H1 (cell line): ENCODE measurements around the gene GNA12. TPM values are rescaled to one million over a fixed set of nuclear protein-coding genes. Genes with fewer than 3 reads are reported as not detected.

Source experiments
- ATF2 ChIP-seq: IDR thresholded peaks from 2 replicates; pipeline ENCODE4 v1.6.1; 2012; ENCODE audit warnings: low read length, inconsistent platforms
- BCL11A ChIP-seq, 2 experiments: IDR thresholded peaks; one replicate each; pipeline ENCODE4 v1.6.1; 2011; ENCODE audit warnings: low read depth in 2 of 2, low read length in 2 of 2, mild to moderate bottlenecking in 2 of 2
- CBX5 ChIP-seq: fragments of 300-800, 300-1000 bp; sonication (generic); IDR thresholded peaks from 2 replicates; pipeline ENCODE4 v1.7.1; 2016; ENCODE audit warnings: antibody characterized with exemption, low read length, low read depth
- CEBPB ChIP-seq: IDR thresholded peaks from 2 replicates; pipeline ENCODE4 v1.6.1; 2012; ENCODE audit warnings: low read depth, low read length
- E2F6 ChIP-seq: IDR thresholded peaks from 2 replicates; pipeline ENCODE4 v1.6.1; 2012; ENCODE audit warnings: inconsistent platforms
- JUND ChIP-seq: IDR thresholded peaks from 2 replicates; pipeline ENCODE4 v1.6.1; 2011; ENCODE audit warnings: mild to moderate bottlenecking, improper control_type of control experiment, low read length
- KDM5A ChIP-seq: fragments of 200-600 bp; IDR thresholded peaks from 2 replicates; pipeline ENCODE4 v1.7.1; 2012; ENCODE audit warnings: mild to moderate bottlenecking, low read length, inconsistent platforms, mixed read lengths
- PHF8 ChIP-seq: fragments of 200-600 bp; sonication (generic); conservative IDR thresholded peaks from 2 replicates; pipeline ENCODE4 v1.7.1; 2012; ENCODE audit warnings: low read depth, mild to moderate bottlenecking, inconsistent platforms, low read length, moderate library complexity
- POU5F1 ChIP-seq: IDR thresholded peaks from 2 replicates; pipeline ENCODE4 v1.6.1; 2011; ENCODE audit warnings: low read depth, mild to moderate bottlenecking, low read length, moderate library complexity
- RAD21 ChIP-seq, 2 experiments: IDR thresholded peaks in 1 of 2; conservative IDR thresholded peaks in 1 of 2; 2 replicates each; pipeline ENCODE4 v1.6.1; 2011; ENCODE audit warnings: low read depth in 2 of 2, low read length in 2 of 2, improper control_type of control experiment in 1 of 2, inconsistent platforms in 1 of 2, mild to moderate bottlenecking in 1 of 2, moderate library complexity in 1 of 2
- RNF2 ChIP-seq: fragments of 200-900, 300-1000 bp; sonication (generic); IDR thresholded peaks from 2 replicates; pipeline ENCODE4 v1.7.1; 2016; ENCODE audit warnings: borderline replicate concordance, low read depth, mild to moderate bottlenecking, antibody characterized with exemption, low read length; ENCODE audit not compliant: poor library complexity, severe bottlenecking; ENCODE audit errors: missing control alignments
- SAP30 ChIP-seq: fragments of 300-600 bp; sonication (generic); IDR thresholded peaks from 2 replicates; pipeline ENCODE4 v1.7.1; 2012; ENCODE audit warnings: low read length, moderate library complexity, mild to moderate bottlenecking, inconsistent platforms; ENCODE audit not compliant: insufficient read depth, insufficient replicate concordance
- SIRT6 ChIP-seq: IDR thresholded peaks from one replicate; pipeline ENCODE4 v1.7.1; 2012; ENCODE audit warnings: low read length, inconsistent platforms
- SP1 ChIP-seq: IDR thresholded peaks from 2 replicates; pipeline ENCODE4 v1.6.1; 2011; ENCODE audit warnings: low read depth, low read length
- SP2 ChIP-seq: IDR thresholded peaks from 2 replicates; pipeline ENCODE4 v1.6.1; 2012; ENCODE audit warnings: mild to moderate bottlenecking, low read length, inconsistent platforms
- SP4 ChIP-seq: IDR thresholded peaks from 2 replicates; pipeline ENCODE4 v1.6.1; 2012; ENCODE audit warnings: low read length, inconsistent platforms
- SRF ChIP-seq: IDR thresholded peaks from 2 replicates; pipeline ENCODE4 v1.6.1; 2011; ENCODE audit warnings: mild to moderate bottlenecking, low read depth, low read length, moderate library complexity
- TBP ChIP-seq: IDR thresholded peaks from 2 replicates; pipeline ENCODE4 v1.6.1; 2011; ENCODE audit warnings: low read depth, low read length, improper control_type of control experiment
- YY1 ChIP-seq: IDR thresholded peaks from 2 replicates; pipeline ENCODE4 v1.6.1; 2011; ENCODE audit warnings: low read depth, mild to moderate bottlenecking, low read length
- polyA plus RNA-seq, 7 experiments: library from polyadenylated mRNA; depleted of rRNA in 3 of 7; stranded (reverse) in 5 of 7; unstranded in 2 of 7; fragments of >200 nt in 5 of 7; fragments of 200-250 nt in 2 of 7; gene quantifications; 1 replicate in 5 of 7; 2 replicates in 1 of 7; 4 replicates in 1 of 7; pipeline versions ENCODE4 v1.2.1 to v1.2.3, GENCODE V29; 2011 to 2013; ENCODE audit warnings: missing spikeins in 2 of 7, mixed read lengths in 2 of 7
- total RNA-seq: library from RNA; stranded (reverse); fragmentation: NEBNext Ultra II Directional; extraction: Animal tissue kit (Norgen Biotek cat#: 25700); gene quantifications from 2 replicates; pipeline ENCODE4 v1.2.1, GENCODE V29; 2021

The GNA12 gene
- total and polyA plus RNA-seq, 2 of the 8 experiments (the other 6 are each of a cell fraction or from before 2014, with no cell fraction given) = 96.5 to 109 TPM

- TF ChIP-seq RAD21 (IDR thresholded peaks at IDR 0.05 in 1 of 2, conservative IDR thresholded peaks at IDR 0.05 in 1 of 2; ENCODE audit: low read depth in 2 of 2, low read length in 2 of 2) = peak; percentile 88 to 92
- TF ChIP-seq CBX5 = no peak
- TF ChIP-seq BCL11A (IDR thresholded peaks at IDR 0.05; ENCODE audit: low read depth in 2 of 2, low read length in 2 of 2) = no peak
- TF ChIP-seq CEBPB = no peak
- no peak for TF ChIP-seq KDM5A
- no peak for TF ChIP-seq SP2
- peak; percentile 43; the same call in 1 of the 2 replicates for TF ChIP-seq E2F6
- TF ChIP-seq TBP = peak; percentile 45; the same call in 1 of the 2 replicates
- no peak for TF ChIP-seq SP1
- TF ChIP-seq SP4 = no peak
- TF ChIP-seq PHF8 = no peak
- no peak for TF ChIP-seq POU5F1
- no peak for TF ChIP-seq SAP30
- no peak for TF ChIP-seq SIRT6
- no peak for TF ChIP-seq RNF2
- no peak for TF ChIP-seq SRF
- TF ChIP-seq YY1 = 0 out of 2 replicates have a peak, but pooled peaks have one; percentile 25
- TF ChIP-seq JUND = 0 out of 2 replicates have a peak, but pooled peaks have one; percentile 31
- TF ChIP-seq ATF2 = no peak
Observed at GRCh38 chr7:2709553-2710285, 134.4 kb downstream of the GNA12 start (continued).
